ENCODE data around the gene ZBTB20.

The ZBTB20 gene

GRCh38 chr3:114502204-114502603, 644.9 kb downstream of the ZBTB20 start:
- DNase-seq, result no peak

GRCh38 chr3:114499976-114500375, 647.1 kb downstream of the ZBTB20 start:
- no peak for DNase-seq

GRCh38 chr3:114498539-114499370, 648.3 kb downstream of the ZBTB20 start:
- no peak for DNase-seq

GRCh38 chr3:114496874-114497273, 650.2 kb downstream of the ZBTB20 start:
- DNase-seq, result no peak

GRCh38 chr3:114496466-114496865, 650.6 kb downstream of the ZBTB20 start:
- no peak for DNase-seq

- no peak for DNase-seq
Measured at GRCh38 chr3:114496021-114496434, 651.1 kb downstream of the ZBTB20 start.

GRCh38 chr3:114494498-114494897, 652.6 kb downstream of the ZBTB20 start:
- no peak for DNase-seq

- DNase-seq, result no peak
Measured at GRCh38 chr3:114490829-114491228, 656.3 kb downstream of the ZBTB20 start.

GRCh38 chr3:114487502-114487901, 659.6 kb downstream of the ZBTB20 start:
- no peak for DNase-seq

GRCh38 chr3:114484919-114485318, 662.2 kb downstream of the ZBTB20 start:
- DNase-seq, result no peak

GRCh38 chr3:114481113-114481512, 666.0 kb downstream of the ZBTB20 start:
- DNase-seq, result no peak

- no peak for DNase-seq
Measured at GRCh38 chr3:114480442-114480841, 666.6 kb downstream of the ZBTB20 start.

- no peak for DNase-seq
Measured at GRCh38 chr3:114478801-114479200, 668.3 kb downstream of the ZBTB20 start.

GRCh38 chr3:114476511-114476910, 670.6 kb downstream of the ZBTB20 start:
- no peak for DNase-seq

- DNase-seq, result no peak
Measured at GRCh38 chr3:114471478-114471877, 675.6 kb downstream of the ZBTB20 start.

- no peak for DNase-seq
Measured at GRCh38 chr3:114469070-114469469, 678.0 kb downstream of the ZBTB20 start.

GRCh38 chr3:114466816-114467215, 680.3 kb downstream of the ZBTB20 start:
- DNase-seq, result no peak

- no peak for DNase-seq
Measured at GRCh38 chr3:114466251-114466650, 680.8 kb downstream of the ZBTB20 start.

GRCh38 chr3:114464548-114464947, 682.5 kb downstream of the ZBTB20 start:
- DNase-seq, result no peak

GRCh38 chr3:114462750-114463149, 684.3 kb downstream of the ZBTB20 start:
- no peak for DNase-seq

- DNase-seq, result no peak
Measured at GRCh38 chr3:114460459-114460858, 686.6 kb downstream of the ZBTB20 start.

GRCh38 chr3:114456742-114457141, 690.3 kb downstream of the ZBTB20 start:
- no peak for DNase-seq

GRCh38 chr3:114455432-114455831, 691.7 kb downstream of the ZBTB20 start:
- DNase-seq, result no peak

GRCh38 chr3:114454551-114455251, 692.4 kb downstream of the ZBTB20 start:
- no peak for DNase-seq

Data from NCI-H748 treated with DMSO at 0.1 percent for 48 hours (cell line).